ENCODE data around the gene ALKBH4. TPM values are rescaled to one million over a fixed set of nuclear protein-coding genes. Genes with fewer than 3 reads are reported as not detected.
"Not testable (repeated sequence)": the region's sequence is repeated elsewhere in the genome, so short reads cannot be mapped to it uniquely, and the experiment has no call there.

The ALKBH4 gene, protein sequence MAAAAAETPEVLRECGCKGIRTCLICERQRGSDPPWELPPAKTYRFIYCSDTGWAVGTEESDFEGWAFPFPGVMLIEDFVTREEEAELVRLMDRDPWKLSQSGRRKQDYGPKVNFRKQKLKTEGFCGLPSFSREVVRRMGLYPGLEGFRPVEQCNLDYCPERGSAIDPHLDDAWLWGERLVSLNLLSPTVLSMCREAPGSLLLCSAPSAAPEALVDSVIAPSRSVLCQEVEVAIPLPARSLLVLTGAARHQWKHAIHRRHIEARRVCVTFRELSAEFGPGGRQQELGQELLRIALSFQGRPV
- 10.7 and 11.2 TPM in 2 replicates for total RNA-seq

DNA sequence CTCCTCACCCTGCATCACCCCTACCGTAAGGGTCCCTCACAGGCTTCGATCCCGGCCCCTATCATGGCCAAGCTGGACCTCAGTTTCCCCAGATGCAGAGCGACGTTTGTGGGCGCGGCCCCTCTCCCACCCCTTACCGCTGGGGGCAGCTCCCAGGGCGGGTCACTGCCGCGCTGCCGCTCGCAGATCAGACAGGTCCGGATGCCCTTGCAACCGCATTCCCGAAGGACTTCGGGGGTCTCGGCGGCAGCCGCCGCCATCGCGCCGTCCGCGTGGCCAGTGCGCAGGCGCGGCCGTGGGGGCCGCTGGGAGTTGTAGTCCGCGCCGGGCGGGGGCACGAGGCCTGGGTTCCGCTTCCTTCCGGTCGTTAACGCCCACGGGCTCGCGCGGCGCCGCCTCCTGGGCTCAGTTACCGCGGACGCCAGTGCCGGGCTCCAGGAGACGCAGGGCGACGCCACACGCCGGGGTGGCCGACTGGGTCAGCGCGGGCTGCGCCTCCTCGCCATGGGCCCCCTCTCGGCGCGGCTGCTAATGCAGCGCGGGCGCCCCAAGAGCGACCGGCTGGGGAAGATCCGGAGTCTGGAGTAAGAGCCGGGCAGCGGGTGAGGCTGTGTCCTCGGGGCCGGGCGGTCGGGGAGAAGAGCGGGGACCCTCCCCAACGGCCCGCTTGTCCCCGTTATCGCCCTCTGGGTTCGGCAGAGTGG lies at the start of gene ALKBH4, which contains the start of gene LRWD1:
Gene ALKBH4 (minus strand): TSS at position 287 of the 704 bp plus-strand sequence. CDS start 27 bp downstream, at position 260.
Gene LRWD1 (plus strand): TSS at position 408 of the 704 bp plus-strand sequence. CDS start 97 bp downstream, at position 505.
- Mint-ChIP-seq H3K36me3 (ENCODE audit: low read depth) (peaks cover 3% of the 10 kb centered on the region), H3K27ac (peak within 1 kb of the TSS; percentile 69), H3K27me3 (ENCODE audit: insufficient read depth) (no peaks in the 10 kb centered on the region), H3K9me3 (no peaks in the 10 kb centered on the region), H3K4me1 (ENCODE audit: low read depth) (peaks cover 27% of the 10 kb centered on the region), H3K4me3 (peak within 1 kb of the TSS; percentile 94)
- peak; percentile 92 for DNase-seq (ENCODE audit: low spot score)
- intact Hi-C loops (cut with micrococcal nuclease), result loop anchor here (1.0 to 5.0 kb wide), 7 partner anchors 30 to 177 kb away; partner anchors contain the start of genes PRKRIP1 and SH2B2

DNA sequence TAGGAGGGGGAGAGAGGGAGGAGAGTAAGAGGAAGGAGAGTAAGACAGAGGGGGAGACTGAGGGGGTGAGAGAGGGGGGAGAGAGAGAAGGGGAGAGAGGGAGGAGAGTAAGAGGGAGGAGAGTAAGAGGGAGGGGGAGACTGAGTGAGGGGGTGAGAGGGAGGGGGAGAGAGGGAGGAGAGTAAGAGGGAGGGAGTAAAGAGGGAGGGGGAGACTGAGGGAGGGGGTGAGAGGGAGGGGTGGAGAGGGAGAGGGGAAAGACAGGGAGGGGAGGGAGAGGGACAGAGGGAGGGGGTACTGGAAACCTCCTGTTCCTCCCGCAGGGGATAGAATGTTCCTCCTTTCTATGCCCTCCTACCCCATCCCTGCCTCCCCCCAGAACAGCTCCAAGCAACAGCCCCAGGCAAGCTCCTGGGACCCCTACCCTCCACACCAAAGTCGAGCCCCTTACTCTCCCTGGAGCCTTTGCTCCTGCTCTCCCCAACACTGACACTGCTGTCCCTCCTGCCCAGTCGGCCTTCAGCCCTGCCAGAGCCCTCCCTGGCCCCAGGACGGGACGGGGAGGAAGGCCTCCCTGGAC lies 48.1 kb upstream of the ALKBH4 start:
- H3K27ac Mint-ChIP-seq; intact Hi-C loops (cut with micrococcal nuclease); H3K27me3 Mint-ChIP-seq (ENCODE audit: insufficient read depth); H3K4me3 Mint-ChIP-seq; H3K36me3 Mint-ChIP-seq (ENCODE audit: low read depth); H3K9me3 Mint-ChIP-seq; H3K4me1 Mint-ChIP-seq (ENCODE audit: low read depth); DNase-seq (ENCODE audit: low spot score): not testable (repeated sequence)

DNA sequence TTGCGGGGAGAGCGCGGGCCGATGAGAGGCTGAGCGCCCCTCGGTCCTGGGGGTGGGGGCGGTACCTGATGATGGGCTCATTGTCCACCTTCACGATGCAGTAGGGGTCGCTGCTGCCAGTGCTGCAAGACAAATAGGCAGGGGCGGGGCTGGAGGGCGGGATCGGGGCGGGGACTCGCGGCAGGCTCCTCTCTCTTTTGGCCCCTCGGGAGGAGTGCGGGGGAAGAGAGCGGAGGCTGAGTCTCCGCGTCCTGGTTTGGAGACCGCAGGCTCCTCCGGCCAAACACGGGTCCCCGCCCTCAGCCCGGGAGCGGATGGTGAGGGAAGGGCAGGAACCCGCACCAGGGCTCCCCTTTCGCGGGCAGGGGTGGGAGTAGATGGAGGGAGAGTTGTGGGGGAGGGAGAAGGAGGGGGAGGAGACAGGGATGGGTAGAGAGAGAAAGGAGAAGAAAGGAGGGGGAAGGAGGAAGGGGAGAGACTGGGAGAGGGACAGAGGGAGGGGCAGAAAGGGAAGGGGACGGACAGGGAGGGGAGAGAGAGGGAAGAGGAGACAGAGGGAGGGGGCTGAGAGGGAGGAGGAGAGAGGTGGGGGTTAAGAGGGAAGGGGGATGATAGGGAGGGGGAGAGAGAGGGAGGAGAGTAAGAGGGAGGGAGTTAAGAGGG lies 47.3 kb upstream of the ALKBH4 start:
- H3K9me3 Mint-ChIP-seq; H3K36me3 Mint-ChIP-seq (ENCODE audit: low read depth); intact Hi-C loops (cut with micrococcal nuclease); H3K27ac Mint-ChIP-seq; H3K27me3 Mint-ChIP-seq (ENCODE audit: insufficient read depth); H3K4me3 Mint-ChIP-seq; DNase-seq (ENCODE audit: low spot score); H3K4me1 Mint-ChIP-seq (ENCODE audit: low read depth): not testable (repeated sequence)

DNA sequence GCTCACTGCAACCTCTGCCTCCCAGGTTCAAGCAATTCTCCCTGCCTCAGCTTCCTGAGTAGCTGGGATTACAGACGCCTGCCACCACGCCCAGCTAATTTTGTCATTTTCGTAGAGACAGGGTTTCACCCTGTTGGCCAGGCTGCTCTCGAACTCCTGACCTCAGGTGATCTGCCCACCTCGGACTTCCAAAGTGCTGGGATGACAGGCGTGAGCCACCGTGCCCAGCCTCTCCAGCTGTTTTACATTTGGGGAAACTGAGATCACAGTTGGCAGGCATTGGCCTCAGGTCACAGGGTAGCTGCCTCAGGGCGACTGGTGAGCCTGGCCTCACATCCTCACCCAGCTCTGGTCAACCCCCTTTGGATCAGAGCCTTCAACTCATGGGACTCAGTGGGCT lies 45.9 kb upstream of the ALKBH4 start:
- DNase-seq (ENCODE audit: low spot score); H3K27me3 Mint-ChIP-seq (ENCODE audit: insufficient read depth); intact Hi-C loops (cut with micrococcal nuclease); H3K27ac Mint-ChIP-seq; H3K9me3 Mint-ChIP-seq; H3K36me3 Mint-ChIP-seq (ENCODE audit: low read depth); H3K4me1 Mint-ChIP-seq (ENCODE audit: low read depth); H3K4me3 Mint-ChIP-seq: not testable (repeated sequence)

DNA sequence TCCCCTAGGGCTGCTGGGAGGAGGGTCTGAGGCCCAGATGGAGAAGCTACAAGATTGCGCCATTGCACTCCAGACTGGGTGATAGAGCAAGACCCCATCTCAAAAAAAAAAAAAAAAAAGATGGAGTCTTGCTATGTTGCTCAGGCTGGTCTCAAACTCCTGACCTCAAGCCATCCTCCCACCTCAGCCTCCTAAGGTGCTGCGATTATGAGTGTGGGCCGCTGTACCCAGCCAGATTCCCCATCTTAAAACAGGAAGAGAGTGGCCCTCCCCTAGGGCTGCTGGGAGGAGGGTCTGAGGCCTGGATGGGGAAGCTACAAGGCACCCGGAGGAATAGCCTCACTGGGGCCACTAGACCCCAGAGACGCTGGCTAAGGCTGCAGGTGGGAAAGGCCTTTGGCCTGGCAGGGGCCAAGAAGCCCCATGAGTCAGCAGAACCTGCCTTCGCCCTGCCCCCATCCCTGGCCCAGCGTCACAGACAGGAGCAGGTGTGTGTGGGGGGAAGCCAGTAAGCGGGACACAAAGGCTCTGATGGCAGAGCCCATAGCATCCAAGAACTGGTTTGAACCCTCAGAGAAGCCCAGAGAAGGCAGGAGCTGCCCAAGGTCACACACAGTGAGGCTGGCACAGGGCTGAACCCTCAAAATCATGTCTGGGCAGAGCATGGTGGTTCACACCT lies 42.9 kb upstream of the ALKBH4 start:
- intact Hi-C loops (cut with micrococcal nuclease); DNase-seq (ENCODE audit: low spot score); H3K4me1 Mint-ChIP-seq (ENCODE audit: low read depth); H3K4me3 Mint-ChIP-seq; H3K36me3 Mint-ChIP-seq (ENCODE audit: low read depth); H3K9me3 Mint-ChIP-seq; H3K27ac Mint-ChIP-seq; H3K27me3 Mint-ChIP-seq (ENCODE audit: insufficient read depth): not testable (repeated sequence)

DNA sequence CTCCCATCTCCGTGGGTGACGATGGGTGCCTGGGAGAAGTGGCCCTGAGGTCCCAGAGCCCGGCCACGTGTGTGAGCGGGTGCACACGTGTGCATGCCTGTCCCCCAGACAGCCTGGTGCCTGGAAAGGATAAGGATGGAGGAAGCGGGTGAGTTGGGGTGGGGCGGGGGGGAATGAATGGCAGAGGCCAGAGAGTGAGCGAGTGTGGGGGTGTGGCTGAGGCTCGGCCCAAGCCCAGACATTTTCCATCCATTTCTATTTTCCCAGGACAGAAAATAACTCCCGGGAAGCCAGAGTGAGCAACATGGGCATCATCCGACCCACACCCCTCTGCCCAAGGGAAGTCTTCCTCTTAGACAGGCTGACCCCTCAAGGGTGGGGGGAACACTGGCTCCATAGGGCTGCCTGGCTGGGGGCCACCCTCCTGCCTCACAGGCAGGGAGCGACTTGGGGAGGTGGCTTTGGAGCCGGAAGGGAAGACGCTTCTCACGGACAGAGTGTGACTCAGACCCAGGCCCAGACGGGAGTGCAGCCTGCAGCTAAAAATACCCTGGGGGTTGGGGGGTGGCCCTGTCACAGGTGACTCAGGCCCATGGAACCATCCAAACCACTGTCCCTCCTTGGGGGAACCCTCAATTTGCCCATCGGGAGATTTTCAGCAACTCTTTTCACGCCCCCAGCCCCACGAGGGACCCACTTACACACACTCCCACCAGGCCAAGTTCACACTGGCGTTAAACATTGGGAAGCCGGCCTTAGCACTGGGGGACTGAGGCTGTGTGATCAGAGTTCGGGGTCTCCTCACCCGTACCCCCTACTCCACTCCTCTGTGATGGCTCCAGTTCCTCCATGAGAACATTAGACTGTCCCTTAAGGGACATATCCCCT lies 40.9 kb upstream of the ALKBH4 start:
- H3K27me3 Mint-ChIP-seq (ENCODE audit: insufficient read depth); H3K36me3 Mint-ChIP-seq (ENCODE audit: low read depth); H3K9me3 Mint-ChIP-seq; DNase-seq (ENCODE audit: low spot score); H3K4me3 Mint-ChIP-seq; H3K4me1 Mint-ChIP-seq (ENCODE audit: low read depth); H3K27ac Mint-ChIP-seq; intact Hi-C loops (cut with micrococcal nuclease): not testable (repeated sequence)

DNA sequence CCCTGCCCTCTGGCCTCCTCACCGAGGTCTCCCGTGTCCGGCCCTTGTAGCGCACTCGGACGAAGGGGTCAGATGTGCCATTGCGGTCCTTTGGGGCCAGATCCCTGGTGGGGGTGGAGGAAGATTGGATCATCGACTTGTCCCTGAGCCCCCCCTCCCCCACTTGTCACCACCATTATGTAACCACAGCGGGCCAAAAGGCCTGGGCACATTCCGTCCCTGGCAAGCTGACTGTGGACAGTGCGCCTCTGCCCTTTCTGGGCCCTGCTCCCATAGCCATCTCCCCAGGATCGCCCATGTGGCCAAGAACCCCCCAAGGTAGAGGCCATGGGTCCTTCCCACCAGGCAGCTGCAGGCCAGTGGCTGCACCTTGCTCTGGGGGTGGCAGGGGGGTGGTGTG lies 38.5 kb upstream of the ALKBH4 start:
- H3K27ac Mint-ChIP-seq; intact Hi-C loops (cut with micrococcal nuclease): not testable (repeated sequence)

DNA sequence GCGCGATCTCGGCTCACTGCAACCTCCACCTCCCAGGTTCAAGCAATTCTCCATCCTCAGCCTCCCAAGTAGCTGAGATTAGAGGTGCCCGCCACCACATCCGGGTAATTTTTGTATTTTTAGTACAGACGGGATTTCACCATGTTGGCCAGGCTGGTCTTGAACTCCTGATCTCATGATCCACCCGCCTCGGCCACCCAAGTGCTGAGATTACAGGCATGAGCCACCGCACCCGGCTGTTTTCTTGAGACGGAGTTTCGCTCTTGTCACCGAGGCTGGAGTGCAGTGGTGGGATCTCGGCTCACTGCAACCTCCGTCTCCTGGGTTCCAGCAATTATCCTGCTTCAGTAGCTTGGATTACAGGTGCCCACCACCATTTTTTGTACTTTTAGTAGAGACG lies 33.7 kb upstream of the ALKBH4 start:
- intact Hi-C loops (cut with micrococcal nuclease); H3K27ac Mint-ChIP-seq: not testable (repeated sequence)

More for the DNA sequence above, 38.5 kb upstream of the ALKBH4 start:
- H3K4me3 Mint-ChIP-seq; DNase-seq (ENCODE audit: low spot score); H3K9me3 Mint-ChIP-seq; H3K4me1 Mint-ChIP-seq (ENCODE audit: low read depth); H3K27me3 Mint-ChIP-seq (ENCODE audit: insufficient read depth); H3K36me3 Mint-ChIP-seq (ENCODE audit: low read depth): not testable (repeated sequence)

DNA sequence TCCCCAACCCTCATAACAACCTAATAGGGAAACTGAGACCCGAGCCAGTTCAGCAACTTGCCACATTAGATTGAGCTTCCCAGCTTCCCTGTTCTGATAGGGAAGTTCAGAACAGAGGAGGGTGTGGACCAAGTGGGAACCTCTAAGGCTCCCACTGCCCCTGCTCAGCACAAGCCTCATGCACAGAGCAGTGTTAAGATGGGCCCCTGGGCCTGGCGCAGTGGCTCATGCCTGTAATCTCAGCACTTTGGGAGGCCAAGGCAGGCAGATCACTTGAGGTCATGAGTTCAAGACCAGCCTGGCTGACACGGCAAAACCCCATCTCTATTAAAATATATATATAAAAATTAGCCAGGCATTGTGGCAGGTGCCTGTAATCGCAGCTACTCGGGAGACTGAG lies 32.6 kb upstream of the ALKBH4 start:
- intact Hi-C loops (cut with micrococcal nuclease); H3K27ac Mint-ChIP-seq; H3K4me3 Mint-ChIP-seq; DNase-seq (ENCODE audit: low spot score); H3K36me3 Mint-ChIP-seq (ENCODE audit: low read depth); H3K27me3 Mint-ChIP-seq (ENCODE audit: insufficient read depth); H3K4me1 Mint-ChIP-seq (ENCODE audit: low read depth); H3K9me3 Mint-ChIP-seq: not testable (repeated sequence)

More for the DNA sequence above, 33.7 kb upstream of the ALKBH4 start:
- not testable (repeated sequence) for H3K9me3 Mint-ChIP-seq; H3K36me3 Mint-ChIP-seq (ENCODE audit: low read depth); H3K4me1 Mint-ChIP-seq (ENCODE audit: low read depth); H3K27me3 Mint-ChIP-seq (ENCODE audit: insufficient read depth); H3K4me3 Mint-ChIP-seq; DNase-seq (ENCODE audit: low spot score)

DNA sequence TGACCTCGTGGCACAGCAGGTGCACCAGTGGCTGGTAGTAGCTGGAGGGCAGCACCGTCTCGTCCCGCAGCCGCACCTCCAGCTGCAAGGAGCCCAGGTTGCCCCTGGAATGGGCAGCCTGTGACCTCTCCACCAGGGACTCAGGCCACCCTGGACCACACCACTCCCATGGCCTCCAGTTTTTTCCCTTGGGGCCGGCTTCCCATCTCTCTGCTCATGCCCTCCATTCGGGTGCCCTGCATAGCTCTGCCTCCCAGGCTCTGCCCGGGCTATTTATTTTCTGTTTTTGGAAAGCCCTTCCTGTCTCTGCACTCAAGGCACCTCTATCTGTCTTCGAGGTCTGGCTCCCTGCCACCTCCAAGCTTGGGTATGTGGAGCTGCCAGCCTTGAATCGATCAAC lies 32.2 kb upstream of the ALKBH4 start:
- H3K36me3 Mint-ChIP-seq (ENCODE audit: low read depth); H3K27ac Mint-ChIP-seq; intact Hi-C loops (cut with micrococcal nuclease); H3K9me3 Mint-ChIP-seq; H3K4me3 Mint-ChIP-seq; DNase-seq (ENCODE audit: low spot score); H3K4me1 Mint-ChIP-seq (ENCODE audit: low read depth); H3K27me3 Mint-ChIP-seq (ENCODE audit: insufficient read depth): not testable (repeated sequence)

DNA sequence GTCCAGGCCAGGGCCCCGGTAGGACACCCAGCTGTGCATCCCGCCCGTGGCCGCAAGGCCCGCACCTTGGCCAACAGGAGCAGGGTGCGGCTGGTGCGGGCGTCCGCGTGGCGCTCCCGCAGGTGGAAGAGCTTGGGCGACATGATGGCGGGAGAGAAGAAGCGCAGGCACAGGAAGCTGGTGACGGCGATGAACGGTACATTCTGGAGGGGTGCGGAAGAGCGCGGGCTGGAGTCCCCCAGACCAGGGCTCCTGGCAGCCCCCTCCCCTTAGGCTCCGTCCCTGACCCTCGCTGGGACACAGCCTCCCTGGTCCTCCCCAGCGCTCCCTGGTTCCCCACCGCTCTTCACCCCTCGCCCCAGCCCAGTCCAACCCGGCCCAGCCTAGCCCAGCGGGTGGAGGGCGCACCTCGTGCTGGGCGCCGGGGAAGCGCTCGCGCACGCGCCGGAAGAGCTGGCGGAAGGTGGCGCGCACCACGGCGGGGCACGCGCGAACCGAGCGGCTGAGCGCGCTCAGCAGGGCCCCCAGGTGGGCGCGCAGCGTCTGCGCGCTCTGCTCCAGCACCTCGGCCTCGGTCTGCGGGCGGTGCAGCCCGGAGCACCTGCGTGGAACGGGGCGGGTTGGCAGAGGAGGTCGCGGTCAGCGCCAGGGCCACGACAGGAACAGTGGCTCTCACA lies 29.9 kb upstream of the ALKBH4 start:
- DNase-seq (ENCODE audit: low spot score); H3K4me1 Mint-ChIP-seq (ENCODE audit: low read depth); H3K36me3 Mint-ChIP-seq (ENCODE audit: low read depth); intact Hi-C loops (cut with micrococcal nuclease); H3K27me3 Mint-ChIP-seq (ENCODE audit: insufficient read depth); H3K4me3 Mint-ChIP-seq; H3K27ac Mint-ChIP-seq; H3K9me3 Mint-ChIP-seq: not testable (repeated sequence)

Measured in activated T-helper 1 cell treated with anti-CD3 and anti-CD28 coated beads, Interleukin-12 subunit alpha, Interleukin-12 subunit beta, Interleukin-2, Interleukin-4 antibody, amounts not matched to agents 30 ng/mL and 10 ng/mL and 1 ng/mL, durations not matched to agents 14 hours and 24 hours and 36 hours (primary cell).